ENCODE data around the gene UBE2S.

DNA sequence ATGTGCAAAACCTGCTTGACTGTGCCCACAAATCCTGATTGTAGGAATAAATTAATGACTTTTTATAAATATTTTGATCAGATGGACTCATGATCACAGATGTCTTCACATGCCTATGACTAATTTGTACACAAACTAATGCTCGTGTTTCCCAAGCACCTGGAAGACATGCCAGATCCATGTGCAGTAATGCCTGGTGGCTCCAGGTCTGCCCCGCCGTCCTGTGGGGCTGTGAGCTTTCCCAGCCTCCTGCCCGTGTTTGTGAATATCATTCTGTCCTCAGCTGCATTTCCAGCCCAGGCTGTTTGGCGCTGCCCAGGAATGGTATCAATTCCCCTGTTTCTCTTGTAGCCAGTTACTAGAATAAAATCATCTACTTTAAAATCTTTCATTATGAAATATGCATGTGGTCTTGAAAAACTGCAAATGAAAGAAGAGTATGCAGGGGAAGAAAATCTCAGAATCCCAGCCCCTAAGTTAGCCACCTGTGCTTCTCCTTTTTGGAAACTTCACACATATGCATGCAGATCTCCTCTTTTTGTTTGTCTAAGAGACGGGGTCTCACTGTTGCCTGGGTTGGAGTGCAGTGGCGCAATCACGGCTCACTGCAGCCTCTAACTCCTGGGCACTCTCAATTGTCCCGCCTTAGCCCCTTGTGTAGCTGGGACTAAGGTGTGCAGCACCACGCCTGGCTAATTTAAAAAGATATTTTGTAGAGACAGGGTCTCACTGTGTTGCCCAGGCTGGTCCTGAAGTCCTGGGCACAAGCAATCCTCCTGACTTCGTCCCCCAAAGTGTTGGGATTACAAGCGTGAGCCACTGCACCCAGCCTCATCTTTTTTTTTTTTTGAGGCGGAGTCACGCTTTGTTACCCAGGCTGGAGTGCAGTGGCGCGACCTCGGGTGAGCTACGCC, 15.6 kb downstream of the UBE2S start:
- TF ChIP-seq, protein P1, sequence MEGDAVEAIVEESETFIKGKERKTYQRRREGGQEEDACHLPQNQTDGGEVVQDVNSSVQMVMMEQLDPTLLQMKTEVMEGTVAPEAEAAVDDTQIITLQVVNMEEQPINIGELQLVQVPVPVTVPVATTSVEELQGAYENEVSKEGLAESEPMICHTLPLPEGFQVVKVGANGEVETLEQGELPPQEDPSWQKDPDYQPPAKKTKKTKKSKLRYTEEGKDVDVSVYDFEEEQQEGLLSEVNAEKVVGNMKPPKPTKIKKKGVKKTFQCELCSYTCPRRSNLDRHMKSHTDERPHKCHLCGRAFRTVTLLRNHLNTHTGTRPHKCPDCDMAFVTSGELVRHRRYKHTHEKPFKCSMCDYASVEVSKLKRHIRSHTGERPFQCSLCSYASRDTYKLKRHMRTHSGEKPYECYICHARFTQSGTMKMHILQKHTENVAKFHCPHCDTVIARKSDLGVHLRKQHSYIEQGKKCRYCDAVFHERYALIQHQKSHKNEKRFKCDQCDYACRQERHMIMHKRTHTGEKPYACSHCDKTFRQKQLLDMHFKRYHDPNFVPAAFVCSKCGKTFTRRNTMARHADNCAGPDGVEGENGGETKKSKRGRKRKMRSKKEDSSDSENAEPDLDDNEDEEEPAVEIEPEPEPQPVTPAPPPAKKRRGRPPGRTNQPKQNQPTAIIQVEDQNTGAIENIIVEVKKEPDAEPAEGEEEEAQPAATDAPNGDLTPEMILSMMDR (IDR thresholded peaks at IDR 0.05; ENCODE audit: low read depth, low read length), result no peak
- TF ChIP-seq POLR2A (IDR thresholded peaks at IDR 0.05; ENCODE audit: extremely low read depth, insufficient read length) (no peak), MYC (IDR thresholded peaks at IDR 0.05; ENCODE audit: low read depth, low read length) (no peak)
- TF ChIP-seq, protein P2, sequence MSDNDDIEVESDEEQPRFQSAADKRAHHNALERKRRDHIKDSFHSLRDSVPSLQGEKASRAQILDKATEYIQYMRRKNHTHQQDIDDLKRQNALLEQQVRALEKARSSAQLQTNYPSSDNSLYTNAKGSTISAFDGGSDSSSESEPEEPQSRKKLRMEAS (IDR thresholded peaks at IDR 0.05; ENCODE audit: low read depth, low read length), result no peak

All from NB4 (cell line).